Spleen (tissue), 11 donors: ENCODE results near the gene ASB3. TPM values are rescaled to one million over a fixed set of nuclear protein-coding genes. Genes with fewer than 3 reads are reported as not detected.

Source experiments
- DNase-seq: peaks from one replicate; pipeline ENCODE4 v3.0.0-alpha.2; 2020
- H3K27ac ChIP-seq, 8 donors: fragments of 200-600 bp; sonication (generic) in 7 of 8; 1 replicate in 4 of 8; 2 replicates in 4 of 8; pipeline versions ENCODE4 v1.5.0 to v1.8.0; 2016 to 2021; ENCODE audit warnings: inconsistent platforms in 4 of 8, mild to moderate bottlenecking in 4 of 8, moderate library complexity in 1 of 8
- H3K27me3 ChIP-seq, 7 donors: fragments of 200-600 bp; sonication (generic) in 6 of 7; replicated peaks in 1 of 7; 1 replicate in 4 of 7; 2 replicates in 3 of 7; pipeline versions ENCODE4 v1.5.0 to v1.8.0; 2016 to 2021; ENCODE audit warnings: inconsistent platforms in 3 of 7, mild to moderate bottlenecking in 1 of 7
- H3K36me3 ChIP-seq, 6 donors: fragments of 200-600 bp; sonication (generic) in 5 of 6; 1 replicate in 4 of 6; 2 replicates in 2 of 6; pipeline versions ENCODE4 v1.5.0 to v1.8.0; 2016 to 2021; ENCODE audit warnings: inconsistent platforms in 2 of 6
- H3K4me1 ChIP-seq, 6 donors: fragments of 200-600 bp; sonication (generic) in 5 of 6; 1 replicate in 3 of 6; 2 replicates in 3 of 6; pipeline versions ENCODE4 v1.5.0 to v1.8.0; 2016 to 2021; ENCODE audit warnings: inconsistent platforms in 3 of 6
- H3K4me3 ChIP-seq, 8 donors: fragments of 200-600 bp; sonication (generic) in 7 of 8; 1 replicate in 4 of 8; 2 replicates in 4 of 8; pipeline versions ENCODE4 v1.5.0 to v1.8.0; 2016 to 2021; ENCODE audit warnings: inconsistent platforms in 4 of 8, mild to moderate bottlenecking in 4 of 8, moderate library complexity in 2 of 8
- H3K9me3 ChIP-seq, 8 donors: fragments of 200-600 bp; sonication (generic) in 7 of 8; 1 replicate in 4 of 8; 2 replicates in 4 of 8; pipeline versions ENCODE4 v1.5.0 to v1.8.0; 2016 to 2021; ENCODE audit warnings: inconsistent platforms in 4 of 8
- CTCF ChIP-seq, 11 experiments: fragments of 200-600 bp in 7 of 11; fragments of 450-650 bp in 4 of 11; sonication (generic) in 4 of 11; IDR thresholded peaks in 8 of 11; conservative IDR thresholded peaks in 3 of 11; 1 replicate in 7 of 11; 2 replicates in 4 of 11; pipeline versions ENCODE4 v1.4.0 to v1.8.0; 2016 to 2021; ENCODE audit warnings: antibody characterized with exemption in 11 of 11, inconsistent platforms in 4 of 11, mild to moderate bottlenecking in 1 of 11
- POLR2A ChIP-seq, 3 donors: fragments of 450-650 bp; IDR thresholded peaks; one replicate each; pipeline ENCODE4 v1.5.1; 2017; ENCODE audit warnings: antibody characterized with exemption in 3 of 3, mild to moderate bottlenecking in 1 of 3
- POLR2AphosphoS5 ChIP-seq, 3 donors: sonication (generic); formaldehyde crosslinking; IDR thresholded peaks; one replicate each; pipeline ENCODE4 v1.5.1; 2017; ENCODE audit warnings: antibody characterized with exemption in 3 of 3
- WGBS, 5 donors: extraction: QIAGEN DNeasy Blood & Tissue Kit in 3 of 5; methylation state at CpG; one replicate each; pipeline versions ENCODE4 v1.1.5 to v1.1.7; 2013 to 2018; 5-methylcytosine and 5-hydroxymethylcytosine counted together
- intact Hi-C: fragments of 100-400 bp; cut with DNase I; formaldehyde crosslinking; loops from one replicate; pipeline ENCODE4 v1.15.0; 2023; ENCODE audit warnings: low total_unique reads
- polyA plus RNA-seq, 3 donors: library from polyadenylated mRNA; stranded (reverse); fragments of 200-250 nt; gene quantifications; one replicate each; pipeline ENCODE4 v1.2.1, GENCODE V29; 2013
- total RNA-seq, 7 donors: library from RNA; depleted of rRNA in 3 of 7; stranded (reverse); fragments of >200 nt in 3 of 7; fragmentation: NEBNext Ultra II Directional in 4 of 7; extraction: Animal tissue kit (Norgen Biotek cat#: 25700) in 4 of 7; gene quantifications; one replicate each; pipeline versions ENCODE4 v1.1.0 to v1.2.1, GENCODE V29; 2016 to 2021
- donor health status: healthy with polysubstance abuse.
- donor health status: DM: no; HTN: no; CAD: no; lungs with moderate emphysema.
- donor health status: DM: no; HTN: no; CAD: no.
- donor health status: Bipolar disorder and iron deficiency.
- donor health status: healthy.
- donor health status: DM: no; HTN: no; CAD: no.
- donor health status: DM: yes; HTN: yes; CAD: no.

ASB3 gene
- total and polyA plus RNA-seq, 10 donors, result 7.7 to 28.1 (median 20.5) TPM

GRCh38 chr2:53640466-53640865, 146.3 kb downstream of the ASB3 start:
- 93 to 98% (median 95%) methylated on average over 3 of the region's 3 CpGs for WGBS, 5 donors

GRCh38 chr2:53636596-53636995, 150.2 kb downstream of the ASB3 start:
- H3K27ac ChIP-seq, result no peak overlapping the region
- no peak overlapping the region for H3K4me3 ChIP-seq
- H3K27me3 ChIP-seq, result no peaks in the 10 kb centered on the region
- no peaks in the 10 kb centered on the region for H3K4me1 ChIP-seq
- H3K9me3 ChIP-seq, result no peaks in the 10 kb centered on the region
- intact Hi-C loops, result no loop called here
- WGBS, 5 donors, result 89 to 96% (median 93%) methylated on average over 6 of the region's 6 CpGs
- DNase-seq, result no peak
- no peak for TF ChIP-seq POLR2AphosphoS5 (IDR thresholded peaks at IDR 0.05)
- no peak for TF ChIP-seq POLR2A (IDR thresholded peaks at IDR 0.05)
- no peak for TF ChIP-seq CTCF (IDR thresholded peaks at IDR 0.05 in 8 of 11, conservative IDR thresholded peaks at IDR 0.05 in 3 of 11)
- no peaks in the 10 kb centered on the region for H3K36me3 ChIP-seq

More at GRCh38 chr2:53640466-53640865, 146.3 kb downstream of the ASB3 start:
- H3K4me3 ChIP-seq, result no peak overlapping the region
- no peaks in the 10 kb centered on the region for H3K4me1 ChIP-seq
- H3K9me3 ChIP-seq, result no peaks in the 10 kb centered on the region
- no peaks in the 10 kb centered on the region for H3K36me3 ChIP-seq
- intact Hi-C loops, result no loop called here
- H3K27ac ChIP-seq, result no peak overlapping the region
- no peak for DNase-seq
- no peaks in the 10 kb centered on the region for H3K27me3 ChIP-seq
- TF ChIP-seq POLR2AphosphoS5 (IDR thresholded peaks at IDR 0.05) (no peak), CTCF (IDR thresholded peaks at IDR 0.05 in 8 of 11, conservative IDR thresholded peaks at IDR 0.05 in 3 of 11) (no peak), POLR2A (IDR thresholded peaks at IDR 0.05) (no peak)

- WGBS, 5 donors, result 90 to 93% (median 92%) methylated on average over 4 of the region's 4 CpGs
- no peaks in the 10 kb centered on the region for H3K36me3 ChIP-seq
- TF ChIP-seq POLR2A (IDR thresholded peaks at IDR 0.05), result no peak
- TF ChIP-seq POLR2AphosphoS5 (IDR thresholded peaks at IDR 0.05), result no peak
- TF ChIP-seq CTCF (IDR thresholded peaks at IDR 0.05 in 8 of 11, conservative IDR thresholded peaks at IDR 0.05 in 3 of 11), result no peak
These were observed 150.6 kb downstream of the ASB3 start for GRCh38 chr2:53636109-53636508.

GRCh38 chr2:53635694-53636093, 151.1 kb downstream of the ASB3 start:
- TF ChIP-seq POLR2AphosphoS5 (IDR thresholded peaks at IDR 0.05) (no peak), POLR2A (IDR thresholded peaks at IDR 0.05) (no peak), CTCF (IDR thresholded peaks at IDR 0.05 in 8 of 11, conservative IDR thresholded peaks at IDR 0.05 in 3 of 11) (no peak)
- intact Hi-C loops, result no loop called here
- H3K27me3 ChIP-seq, result no peaks in the 10 kb centered on the region
- no peak overlapping the region for H3K27ac ChIP-seq
- no peaks in the 10 kb centered on the region for H3K9me3 ChIP-seq
- H3K36me3 ChIP-seq, result no peaks in the 10 kb centered on the region
- WGBS, 5 donors, result 75 to 86% (median 80%) methylated on average over 3 of the region's 3 CpGs
- H3K4me3 ChIP-seq, result no peak overlapping the region
- H3K4me1 ChIP-seq, result no peaks in the 10 kb centered on the region
- DNase-seq, result no peak

More at GRCh38 chr2:53636109-53636508, 150.6 kb downstream of the ASB3 start:
- Histone ChIP-seq H3K4me1 (no peaks in the 10 kb centered on the region), H3K27me3 (no peaks in the 10 kb centered on the region), H3K4me3 (no peak overlapping the region), H3K9me3 (no peaks in the 10 kb centered on the region), H3K27ac (no peak overlapping the region)
- DNase-seq, result no peak
- intact Hi-C loops, result no loop called here
